ENCODE data around the gene PTGES3.
"Not testable (repeated sequence)": the region's sequence is repeated elsewhere in the genome, so short reads cannot be mapped to it uniquely, and the experiment has no call there.

- not testable (repeated sequence) for TF ChIP-seq GABPA (IDR thresholded peaks at IDR 0.05; ENCODE audit: borderline replicate concordance, insufficient read depth, low read length); CBX8 (IDR thresholded peaks at IDR 0.05; ENCODE audit: borderline replicate concordance, low read depth, low read length); POLR2A (IDR thresholded peaks at IDR 0.05; ENCODE audit: control extremely low read depth in 1 of 2, low read depth in 2 of 2, low read length in 2 of 2); USF2 (IDR thresholded peaks at IDR 0.05; ENCODE audit: low read length); CHD1 (IDR thresholded peaks at IDR 0.05; ENCODE audit: low read depth, low read length); JUND (IDR thresholded peaks at IDR 0.05; ENCODE audit: low read length); EP300 (IDR thresholded peaks at IDR 0.05; ENCODE audit: borderline replicate concordance in 1 of 2, low read depth in 2 of 2, low read length in 2 of 2); EGR1 (IDR thresholded peaks at IDR 0.05; ENCODE audit: borderline replicate concordance, low read depth, low read length)
- TF ChIP-seq, protein P1, sequence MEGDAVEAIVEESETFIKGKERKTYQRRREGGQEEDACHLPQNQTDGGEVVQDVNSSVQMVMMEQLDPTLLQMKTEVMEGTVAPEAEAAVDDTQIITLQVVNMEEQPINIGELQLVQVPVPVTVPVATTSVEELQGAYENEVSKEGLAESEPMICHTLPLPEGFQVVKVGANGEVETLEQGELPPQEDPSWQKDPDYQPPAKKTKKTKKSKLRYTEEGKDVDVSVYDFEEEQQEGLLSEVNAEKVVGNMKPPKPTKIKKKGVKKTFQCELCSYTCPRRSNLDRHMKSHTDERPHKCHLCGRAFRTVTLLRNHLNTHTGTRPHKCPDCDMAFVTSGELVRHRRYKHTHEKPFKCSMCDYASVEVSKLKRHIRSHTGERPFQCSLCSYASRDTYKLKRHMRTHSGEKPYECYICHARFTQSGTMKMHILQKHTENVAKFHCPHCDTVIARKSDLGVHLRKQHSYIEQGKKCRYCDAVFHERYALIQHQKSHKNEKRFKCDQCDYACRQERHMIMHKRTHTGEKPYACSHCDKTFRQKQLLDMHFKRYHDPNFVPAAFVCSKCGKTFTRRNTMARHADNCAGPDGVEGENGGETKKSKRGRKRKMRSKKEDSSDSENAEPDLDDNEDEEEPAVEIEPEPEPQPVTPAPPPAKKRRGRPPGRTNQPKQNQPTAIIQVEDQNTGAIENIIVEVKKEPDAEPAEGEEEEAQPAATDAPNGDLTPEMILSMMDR (IDR thresholded peaks at IDR 0.05; ENCODE audit: control extremely low read depth in 1 of 3, insufficient read depth in 1 of 3, low read depth in 1 of 3, low read length in 3 of 3), result not testable (repeated sequence)
- TF ChIP-seq, protein P2, sequence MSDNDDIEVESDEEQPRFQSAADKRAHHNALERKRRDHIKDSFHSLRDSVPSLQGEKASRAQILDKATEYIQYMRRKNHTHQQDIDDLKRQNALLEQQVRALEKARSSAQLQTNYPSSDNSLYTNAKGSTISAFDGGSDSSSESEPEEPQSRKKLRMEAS (IDR thresholded peaks at IDR 0.05), result not testable (repeated sequence)
Measured at GRCh38 chr12:56648023-56648422, 40.1 kb downstream of the PTGES3 start.
